ENCODE data around the gene DYRK1A.

The DYRK1A gene

GRCh38 chr21:37450445-37450941 lies 83.9 kb downstream of the DYRK1A start:
- Histone ChIP-seq H3K4me1 (ENCODE audit: control insufficient read depth, insufficient read depth, low read length, unreplicated experiment) (peaks cover 48% of the 10 kb centered on the region), H3K79me2 (ENCODE audit: control insufficient read depth, insufficient read depth, low read length, unreplicated experiment) (peaks cover 84% of the 10 kb centered on the region), H2AFZ (ENCODE audit: low read length, unreplicated experiment) (no peak overlapping the region), H3K27me3 (ENCODE audit: insufficient read depth, low read length) (no peaks in the 10 kb centered on the region), H3K4me3 (ENCODE audit: low read depth, low read length) (no peak overlapping the region), H3K27ac (ENCODE audit: low read depth, low read length) (peak overlapping the region; percentile 63), H3K36me3 (ENCODE audit: insufficient read depth, low read length) (no peaks in the 10 kb centered on the region)

- Histone ChIP-seq H3K4me1 (ENCODE audit: control insufficient read depth, insufficient read depth, low read length, unreplicated experiment) (peaks cover 47% of the 10 kb centered on the region), H3K36me3 (ENCODE audit: insufficient read depth, low read length) (no peaks in the 10 kb centered on the region), H2AFZ (ENCODE audit: low read length, unreplicated experiment) (no peak overlapping the region), H3K27me3 (ENCODE audit: insufficient read depth, low read length) (no peaks in the 10 kb centered on the region), H3K79me2 (ENCODE audit: control insufficient read depth, insufficient read depth, low read length, unreplicated experiment) (peaks cover 86% of the 10 kb centered on the region), H3K4me3 (ENCODE audit: low read depth, low read length) (no peak overlapping the region), H3K27ac (ENCODE audit: low read depth, low read length) (no peak overlapping the region)
Measured at GRCh38 chr21:37451446-37451845, 84.9 kb downstream of the DYRK1A start.

GRCh38 chr21:37452227-37452626 lies 85.7 kb downstream of the DYRK1A start:
- H3K27ac ChIP-seq (ENCODE audit: low read depth, low read length), result peak overlapping the region; percentile 56
- no peak overlapping the region for H2AFZ ChIP-seq (ENCODE audit: low read length, unreplicated experiment)
- peak overlapping the region; percentile 30; the same call in 1 of the 2 replicates for H3K4me3 ChIP-seq (ENCODE audit: low read depth, low read length)
- no peaks in the 10 kb centered on the region for H3K27me3 ChIP-seq (ENCODE audit: insufficient read depth, low read length)
- H3K4me1 ChIP-seq (ENCODE audit: control insufficient read depth, insufficient read depth, low read length, unreplicated experiment), result peaks cover 47% of the 10 kb centered on the region
- H3K36me3 ChIP-seq (ENCODE audit: insufficient read depth, low read length), result no peaks in the 10 kb centered on the region
- H3K79me2 ChIP-seq (ENCODE audit: control insufficient read depth, insufficient read depth, low read length, unreplicated experiment), result peaks cover 87% of the 10 kb centered on the region

- Histone ChIP-seq H3K36me3 (ENCODE audit: insufficient read depth, low read length) (no peaks in the 10 kb centered on the region), H3K27me3 (ENCODE audit: insufficient read depth, low read length) (no peaks in the 10 kb centered on the region), H3K79me2 (ENCODE audit: control insufficient read depth, insufficient read depth, low read length, unreplicated experiment) (peaks cover 89% of the 10 kb centered on the region), H3K4me3 (ENCODE audit: low read depth, low read length) (no peak overlapping the region), H3K27ac (ENCODE audit: low read depth, low read length) (no peak overlapping the region), H2AFZ (ENCODE audit: low read length, unreplicated experiment) (no peak overlapping the region), H3K4me1 (ENCODE audit: control insufficient read depth, insufficient read depth, low read length, unreplicated experiment) (peaks cover 48% of the 10 kb centered on the region)
Measured at GRCh38 chr21:37453350-37453749, 86.8 kb downstream of the DYRK1A start.

- Histone ChIP-seq H3K27me3 (ENCODE audit: insufficient read depth, low read length) (no peaks in the 10 kb centered on the region), H3K4me1 (ENCODE audit: control insufficient read depth, insufficient read depth, low read length, unreplicated experiment) (peaks cover 54% of the 10 kb centered on the region), H3K36me3 (ENCODE audit: insufficient read depth, low read length) (no peaks in the 10 kb centered on the region), H3K4me3 (ENCODE audit: low read depth, low read length) (no peak overlapping the region), H3K79me2 (ENCODE audit: control insufficient read depth, insufficient read depth, low read length, unreplicated experiment) (peaks cover 91% of the 10 kb centered on the region), H3K27ac (ENCODE audit: low read depth, low read length) (no peak overlapping the region), H2AFZ (ENCODE audit: low read length, unreplicated experiment) (no peak overlapping the region)
Measured at GRCh38 chr21:37454869-37455503, 88.4 kb downstream of the DYRK1A start.

GRCh38 chr21:37455504-37455911 lies 88.9 kb downstream of the DYRK1A start:
- Histone ChIP-seq H3K27me3 (ENCODE audit: insufficient read depth, low read length) (no peaks in the 10 kb centered on the region), H3K36me3 (ENCODE audit: insufficient read depth, low read length) (no peaks in the 10 kb centered on the region), H3K4me1 (ENCODE audit: control insufficient read depth, insufficient read depth, low read length, unreplicated experiment) (peaks cover 52% of the 10 kb centered on the region), H3K27ac (ENCODE audit: low read depth, low read length) (no peak overlapping the region), H2AFZ (ENCODE audit: low read length, unreplicated experiment) (no peak overlapping the region), H3K79me2 (ENCODE audit: control insufficient read depth, insufficient read depth, low read length, unreplicated experiment) (peaks cover 91% of the 10 kb centered on the region), H3K4me3 (ENCODE audit: low read depth, low read length) (no peak overlapping the region)

GRCh38 chr21:37458669-37459276 lies 92.2 kb downstream of the DYRK1A start:
- H3K36me3 ChIP-seq (ENCODE audit: insufficient read depth, low read length), result no peaks in the 10 kb centered on the region
- H3K79me2 ChIP-seq (ENCODE audit: control insufficient read depth, insufficient read depth, low read length, unreplicated experiment), result peaks cover 92% of the 10 kb centered on the region
- H2AFZ ChIP-seq (ENCODE audit: low read length, unreplicated experiment), result no peak overlapping the region
- no peaks in the 10 kb centered on the region for H3K27me3 ChIP-seq (ENCODE audit: insufficient read depth, low read length)
- peak overlapping the region; percentile 29 for H3K27ac ChIP-seq (ENCODE audit: low read depth, low read length)
- H3K4me3 ChIP-seq (ENCODE audit: low read depth, low read length), result peak overlapping the region; percentile 50; the same call in 1 of the 2 replicates
- H3K4me1 ChIP-seq (ENCODE audit: control insufficient read depth, insufficient read depth, low read length, unreplicated experiment), result peaks cover 51% of the 10 kb centered on the region

GRCh38 chr21:37459575-37459974 lies 93.0 kb downstream of the DYRK1A start:
- no peak overlapping the region for H2AFZ ChIP-seq (ENCODE audit: low read length, unreplicated experiment)
- H3K36me3 ChIP-seq (ENCODE audit: insufficient read depth, low read length), result no peaks in the 10 kb centered on the region
- H3K79me2 ChIP-seq (ENCODE audit: control insufficient read depth, insufficient read depth, low read length, unreplicated experiment), result peaks cover 93% of the 10 kb centered on the region
- peak overlapping the region; percentile 50 for H3K4me3 ChIP-seq (ENCODE audit: low read depth, low read length)
- H3K27ac ChIP-seq (ENCODE audit: low read depth, low read length), result peak overlapping the region; percentile 29
- H3K27me3 ChIP-seq (ENCODE audit: insufficient read depth, low read length), result no peaks in the 10 kb centered on the region
- H3K4me1 ChIP-seq (ENCODE audit: control insufficient read depth, insufficient read depth, low read length, unreplicated experiment), result peaks cover 50% of the 10 kb centered on the region

- H3K4me3 ChIP-seq (ENCODE audit: low read depth, low read length), result peak overlapping the region; percentile 50; the same call in 1 of the 2 replicates
- H2AFZ ChIP-seq (ENCODE audit: low read length, unreplicated experiment), result no peak overlapping the region
- peaks cover 44% of the 10 kb centered on the region for H3K4me1 ChIP-seq (ENCODE audit: control insufficient read depth, insufficient read depth, low read length, unreplicated experiment)
- H3K27me3 ChIP-seq (ENCODE audit: insufficient read depth, low read length), result no peaks in the 10 kb centered on the region
- no peaks in the 10 kb centered on the region for H3K36me3 ChIP-seq (ENCODE audit: insufficient read depth, low read length)
- peaks cover 93% of the 10 kb centered on the region for H3K79me2 ChIP-seq (ENCODE audit: control insufficient read depth, insufficient read depth, low read length, unreplicated experiment)
- 0 out of 2 replicates have a peak overlapping the region, but pooled peaks have one; percentile 1 for H3K27ac ChIP-seq (ENCODE audit: low read depth, low read length)
Measured at GRCh38 chr21:37460196-37460595, 93.6 kb downstream of the DYRK1A start.

- H3K27ac ChIP-seq (ENCODE audit: low read depth, low read length), result no peak overlapping the region
- H3K36me3 ChIP-seq (ENCODE audit: insufficient read depth, low read length), result no peaks in the 10 kb centered on the region
- no peak overlapping the region for H2AFZ ChIP-seq (ENCODE audit: low read length, unreplicated experiment)
- no peak overlapping the region; the same call in 1 of the 2 replicates for H3K4me3 ChIP-seq (ENCODE audit: low read depth, low read length)
- peaks cover 93% of the 10 kb centered on the region for H3K79me2 ChIP-seq (ENCODE audit: control insufficient read depth, insufficient read depth, low read length, unreplicated experiment)
- H3K4me1 ChIP-seq (ENCODE audit: control insufficient read depth, insufficient read depth, low read length, unreplicated experiment), result peaks cover 39% of the 10 kb centered on the region
- no peaks in the 10 kb centered on the region for H3K27me3 ChIP-seq (ENCODE audit: insufficient read depth, low read length)
Measured at GRCh38 chr21:37461479-37461878, 94.9 kb downstream of the DYRK1A start.
